Suprapubic skin (tissue), 3 donors: ENCODE results near the gene SHMT2.

Experiments
- EP300 ChIP-seq: sonication (generic); formaldehyde crosslinking; IDR thresholded peaks from one replicate; pipeline ENCODE4 v1.6.1; 2017; ENCODE audit warnings: antibody characterized with exemption
- TF ChIP-seq, protein P1 (sequence below), 2 donors: fragments of 200-600 bp in 1 of 2; fragments of 450-650 bp in 1 of 2; sonication (generic) in 1 of 2; IDR thresholded peaks; one replicate each; pipeline ENCODE4 v1.5.1; 2016 to 2019; ENCODE audit warnings: antibody characterized with exemption in 2 of 2, mild to moderate bottlenecking in 1 of 2, moderate library complexity in 1 of 2

DNA sequence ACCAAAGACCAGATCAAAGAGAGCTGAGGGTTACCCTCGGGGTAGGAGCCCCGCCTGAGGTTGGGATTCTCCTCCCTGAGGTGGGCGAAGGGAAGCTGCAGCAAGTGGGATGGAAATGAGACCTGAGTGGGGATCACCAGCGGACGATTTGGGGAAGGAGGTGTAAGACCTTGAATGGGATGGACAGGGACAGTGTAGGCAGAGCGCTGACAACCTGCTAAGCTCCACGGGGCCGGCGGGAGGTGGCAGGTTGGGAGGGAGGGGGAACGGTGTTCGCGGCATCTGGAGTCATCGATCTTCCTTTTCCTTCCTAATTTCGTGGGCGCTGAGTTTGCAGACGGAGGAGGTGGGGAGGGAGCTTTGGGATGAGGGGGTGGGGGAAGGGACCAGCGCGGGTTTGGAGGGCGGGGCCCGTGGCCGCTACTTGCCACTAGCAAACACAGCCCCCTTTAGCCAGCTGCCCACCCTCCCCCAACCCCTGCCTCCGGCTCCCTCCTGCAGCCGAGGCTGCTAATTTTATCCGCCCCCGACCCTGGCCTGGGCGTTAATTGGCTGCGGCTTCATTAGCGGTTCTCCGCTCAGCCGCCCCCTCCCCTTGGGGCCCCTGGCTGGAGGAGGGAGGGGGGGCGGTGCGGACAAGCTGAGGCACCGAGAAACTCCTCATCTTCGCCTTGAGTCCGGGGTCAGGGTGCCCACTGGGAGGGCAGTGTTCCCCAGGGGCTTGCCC lies 2.8 kb upstream of the SHMT2 start:
- no peak for TF ChIP-seq EP300
- TF ChIP-seq, protein P1, sequence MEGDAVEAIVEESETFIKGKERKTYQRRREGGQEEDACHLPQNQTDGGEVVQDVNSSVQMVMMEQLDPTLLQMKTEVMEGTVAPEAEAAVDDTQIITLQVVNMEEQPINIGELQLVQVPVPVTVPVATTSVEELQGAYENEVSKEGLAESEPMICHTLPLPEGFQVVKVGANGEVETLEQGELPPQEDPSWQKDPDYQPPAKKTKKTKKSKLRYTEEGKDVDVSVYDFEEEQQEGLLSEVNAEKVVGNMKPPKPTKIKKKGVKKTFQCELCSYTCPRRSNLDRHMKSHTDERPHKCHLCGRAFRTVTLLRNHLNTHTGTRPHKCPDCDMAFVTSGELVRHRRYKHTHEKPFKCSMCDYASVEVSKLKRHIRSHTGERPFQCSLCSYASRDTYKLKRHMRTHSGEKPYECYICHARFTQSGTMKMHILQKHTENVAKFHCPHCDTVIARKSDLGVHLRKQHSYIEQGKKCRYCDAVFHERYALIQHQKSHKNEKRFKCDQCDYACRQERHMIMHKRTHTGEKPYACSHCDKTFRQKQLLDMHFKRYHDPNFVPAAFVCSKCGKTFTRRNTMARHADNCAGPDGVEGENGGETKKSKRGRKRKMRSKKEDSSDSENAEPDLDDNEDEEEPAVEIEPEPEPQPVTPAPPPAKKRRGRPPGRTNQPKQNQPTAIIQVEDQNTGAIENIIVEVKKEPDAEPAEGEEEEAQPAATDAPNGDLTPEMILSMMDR (IDR thresholded peaks at IDR 0.05): no peak
